ENCODE measurements around the gene ERBB4.

Gene ERBB4

GRCh38 chr2:212538305-212539071 is at the start of gene ERBB4:
Gene ERBB4 (minus strand): TSS chr2:212538802. CDS start chr2:212538530, 272 bp downstream.
- Mint-ChIP-seq H3K27me3 (peaks cover 59% of the 10 kb centered on the region), H3K27ac (no peak within 1 kb of the TSS), H3K36me3 (ENCODE audit: low read depth) (no peaks in the 10 kb centered on the region), H3K4me1 (ENCODE audit: low read depth) (peaks cover 25% of the 10 kb centered on the region), H3K9me3 (no peaks in the 10 kb centered on the region), H3K4me3 (peak within 1 kb of the TSS; percentile 61)
- DNase-seq, result no peak

GRCh38 chr2:212580117-212580516 is 41.5 kb upstream of the ERBB4 start:
- Mint-ChIP-seq H3K36me3 (ENCODE audit: low read depth) (no peaks in the 10 kb centered on the region), H3K4me3 (no peak overlapping the region), H3K4me1 (ENCODE audit: low read depth) (no peaks in the 10 kb centered on the region), H3K9me3 (peaks cover 6% of the 10 kb centered on the region), H3K27me3 (no peaks in the 10 kb centered on the region), H3K27ac (no peak overlapping the region)
- no peak for DNase-seq

- H3K27ac Mint-ChIP-seq, result no peak overlapping the region
These were observed 17.7 kb upstream of the ERBB4 start for GRCh38 chr2:212556296-212556695.

GRCh38 chr2:212554233-212554632 is 15.6 kb upstream of the ERBB4 start:
- Mint-ChIP-seq H3K4me3 (no peak overlapping the region), H3K27ac (no peak overlapping the region), H3K9me3 (no peaks in the 10 kb centered on the region), H3K4me1 (ENCODE audit: low read depth) (no peaks in the 10 kb centered on the region), H3K36me3 (ENCODE audit: low read depth) (no peaks in the 10 kb centered on the region), H3K27me3 (no peaks in the 10 kb centered on the region)
- no peak for DNase-seq

More at GRCh38 chr2:212556296-212556695, 17.7 kb upstream of the ERBB4 start:
- Mint-ChIP-seq H3K9me3 (no peaks in the 10 kb centered on the region), H3K4me1 (ENCODE audit: low read depth) (no peaks in the 10 kb centered on the region), H3K4me3 (no peak overlapping the region), H3K36me3 (ENCODE audit: low read depth) (no peaks in the 10 kb centered on the region), H3K27me3 (no peaks in the 10 kb centered on the region)
- DNase-seq, result no peak

DNA sequence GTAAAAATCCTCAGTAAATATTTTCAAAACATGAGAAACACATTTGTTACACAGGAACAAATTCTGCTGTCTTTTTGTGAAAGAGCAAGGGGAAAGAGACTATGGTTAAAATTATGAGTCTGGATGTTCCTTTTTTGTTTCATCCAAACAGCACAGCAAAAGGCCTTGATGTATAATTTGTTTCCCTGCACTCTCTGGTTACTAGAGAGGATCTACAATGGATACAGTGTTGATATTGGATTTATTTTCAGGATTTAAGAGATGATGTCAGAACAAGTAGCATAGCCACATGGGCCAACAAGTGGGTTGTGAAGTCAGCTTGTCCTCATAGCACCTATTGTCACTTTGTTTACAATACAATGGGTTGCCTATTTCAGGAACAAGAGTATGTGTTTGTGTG is 11.3 kb upstream of the ERBB4 start:
- H3K4me1 Mint-ChIP-seq (ENCODE audit: low read depth), result no peaks in the 10 kb centered on the region
- no peak overlapping the region for H3K4me3 Mint-ChIP-seq
- no peaks in the 10 kb centered on the region for H3K9me3 Mint-ChIP-seq
- no peaks in the 10 kb centered on the region for H3K36me3 Mint-ChIP-seq (ENCODE audit: low read depth)
- DNase-seq, result no peak
- H3K27me3 Mint-ChIP-seq, result no peaks in the 10 kb centered on the region
- no peak overlapping the region for H3K27ac Mint-ChIP-seq

DNA sequence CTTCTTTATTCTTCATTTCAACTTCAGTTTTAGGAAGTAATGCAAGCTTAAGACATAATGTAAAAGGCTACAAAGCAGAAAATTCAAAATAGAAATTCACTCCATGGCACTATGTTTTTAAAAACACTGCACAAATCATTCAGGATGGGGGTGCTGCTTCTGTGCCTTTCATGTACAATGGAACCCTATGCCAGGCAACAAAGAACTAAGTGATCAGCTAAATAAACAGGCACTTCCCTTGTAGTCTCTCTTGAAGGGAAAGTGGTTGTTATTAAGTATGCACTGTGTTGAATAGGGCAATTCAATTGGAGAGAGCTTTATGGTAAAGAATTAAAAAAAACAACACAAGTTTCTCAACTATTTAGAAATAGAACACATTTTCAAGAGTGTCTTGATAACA is 10.9 kb upstream of the ERBB4 start:
- H3K9me3 Mint-ChIP-seq, result no peaks in the 10 kb centered on the region
- no peak for DNase-seq
- no peak overlapping the region for H3K4me3 Mint-ChIP-seq
- H3K4me1 Mint-ChIP-seq (ENCODE audit: low read depth), result no peaks in the 10 kb centered on the region
- H3K36me3 Mint-ChIP-seq (ENCODE audit: low read depth), result no peaks in the 10 kb centered on the region
- H3K27me3 Mint-ChIP-seq, result no peaks in the 10 kb centered on the region
- H3K27ac Mint-ChIP-seq, result no peak overlapping the region

- DNase-seq, result no peak
- H3K36me3 Mint-ChIP-seq (ENCODE audit: low read depth), result no peaks in the 10 kb centered on the region
These were observed 9.8 kb upstream of the ERBB4 start for GRCh38 chr2:212548455-212548819.

GRCh38 chr2:212547716-212548454 is 9.3 kb upstream of the ERBB4 start:
- H3K27ac Mint-ChIP-seq, result no peak overlapping the region
- no peak for DNase-seq
- no peak overlapping the region for H3K4me3 Mint-ChIP-seq
- H3K4me1 Mint-ChIP-seq (ENCODE audit: low read depth), result no peaks in the 10 kb centered on the region
- H3K36me3 Mint-ChIP-seq (ENCODE audit: low read depth), result no peaks in the 10 kb centered on the region
- no peaks in the 10 kb centered on the region for H3K9me3 Mint-ChIP-seq
- H3K27me3 Mint-ChIP-seq, result no peaks in the 10 kb centered on the region

More at GRCh38 chr2:212548455-212548819, 9.8 kb upstream of the ERBB4 start:
- Mint-ChIP-seq H3K4me1 (ENCODE audit: low read depth) (no peaks in the 10 kb centered on the region), H3K27me3 (no peaks in the 10 kb centered on the region), H3K4me3 (no peak overlapping the region), H3K27ac (no peak overlapping the region), H3K9me3 (no peaks in the 10 kb centered on the region)

GRCh38 chr2:212546669-212547068 is 8.1 kb upstream of the ERBB4 start:
- Mint-ChIP-seq H3K4me1 (ENCODE audit: low read depth) (no peaks in the 10 kb centered on the region), H3K4me3 (no peak overlapping the region), H3K27me3 (no peaks in the 10 kb centered on the region), H3K9me3 (no peaks in the 10 kb centered on the region), H3K27ac (no peak overlapping the region), H3K36me3 (ENCODE audit: low read depth) (no peaks in the 10 kb centered on the region)
- no peak for DNase-seq

DNA sequence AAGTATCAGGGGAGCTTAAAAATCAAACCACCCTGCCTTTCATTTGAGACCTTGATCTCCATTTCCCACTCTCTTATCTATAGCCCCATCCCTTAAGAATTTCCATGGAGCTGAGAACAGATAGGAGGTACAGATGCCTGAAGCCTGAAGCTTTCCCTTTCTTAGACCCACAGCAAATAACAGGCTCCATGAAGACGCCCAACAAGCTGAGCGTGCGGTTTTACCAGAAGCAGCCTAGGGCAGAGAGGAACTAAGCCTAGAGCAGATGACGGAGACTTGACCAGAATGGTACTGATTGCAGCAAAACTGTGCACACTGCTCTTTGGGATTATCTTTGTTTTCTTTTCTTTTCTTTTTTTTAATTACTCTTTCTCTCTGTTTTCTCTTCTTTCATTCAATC is 1.7 kb upstream of the ERBB4 start:
- H3K4me3 Mint-ChIP-seq, result no peak overlapping the region
- no peak for DNase-seq
- peaks cover 25% of the 10 kb centered on the region for H3K4me1 Mint-ChIP-seq (ENCODE audit: low read depth)
- H3K27ac Mint-ChIP-seq, result no peak overlapping the region
- H3K27me3 Mint-ChIP-seq, result peaks cover 47% of the 10 kb centered on the region
- no peaks in the 10 kb centered on the region for H3K36me3 Mint-ChIP-seq (ENCODE audit: low read depth)
- H3K9me3 Mint-ChIP-seq, result no peaks in the 10 kb centered on the region

DNA sequence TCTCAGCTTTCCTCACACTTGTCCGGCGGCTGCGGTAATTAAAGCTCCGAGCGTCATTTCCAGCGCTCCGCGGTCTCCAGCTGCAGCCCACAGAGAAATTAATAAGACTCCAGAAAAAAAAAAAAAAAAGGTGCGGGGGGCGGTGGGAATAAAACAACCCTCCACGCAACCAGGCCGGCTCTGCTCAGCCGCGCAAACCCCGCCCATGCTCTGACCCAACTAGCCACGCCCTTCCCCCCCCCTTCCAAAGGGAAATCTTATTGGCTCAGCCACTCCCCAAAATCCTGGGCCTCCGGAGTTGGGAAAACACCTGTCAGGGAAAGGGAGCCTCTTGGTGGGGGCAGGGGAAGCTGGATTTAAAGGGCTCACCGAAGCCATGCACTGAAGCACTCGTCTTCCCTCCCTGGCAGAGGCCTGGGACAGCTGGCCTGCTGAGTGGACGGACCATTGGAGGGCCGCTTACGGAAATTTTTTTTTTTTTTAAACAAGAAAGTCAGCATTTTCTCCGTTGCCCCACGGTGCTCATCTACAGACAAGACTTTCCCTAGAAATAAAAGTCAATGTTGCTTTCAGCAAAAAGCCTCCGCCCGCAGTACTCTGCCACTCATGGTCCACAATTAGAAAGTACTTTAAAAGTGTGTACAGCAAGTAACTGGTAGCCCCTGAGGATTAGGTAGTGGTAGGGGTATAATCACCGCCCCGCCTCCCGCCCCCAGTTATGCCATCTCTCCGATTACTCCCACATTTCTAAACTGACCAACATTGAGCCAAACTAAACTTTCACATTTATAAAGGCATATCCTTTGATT is 674 bp upstream of the ERBB4 start:
- peaks cover 52% of the 10 kb centered on the region for H3K27me3 Mint-ChIP-seq
- peak overlapping the region; percentile 61 for H3K4me3 Mint-ChIP-seq
- H3K27ac Mint-ChIP-seq, result no peak overlapping the region
- peaks cover 25% of the 10 kb centered on the region for H3K4me1 Mint-ChIP-seq (ENCODE audit: low read depth)
- H3K36me3 Mint-ChIP-seq (ENCODE audit: low read depth), result no peaks in the 10 kb centered on the region
- no peaks in the 10 kb centered on the region for H3K9me3 Mint-ChIP-seq
- DNase-seq, result no peak

DNA sequence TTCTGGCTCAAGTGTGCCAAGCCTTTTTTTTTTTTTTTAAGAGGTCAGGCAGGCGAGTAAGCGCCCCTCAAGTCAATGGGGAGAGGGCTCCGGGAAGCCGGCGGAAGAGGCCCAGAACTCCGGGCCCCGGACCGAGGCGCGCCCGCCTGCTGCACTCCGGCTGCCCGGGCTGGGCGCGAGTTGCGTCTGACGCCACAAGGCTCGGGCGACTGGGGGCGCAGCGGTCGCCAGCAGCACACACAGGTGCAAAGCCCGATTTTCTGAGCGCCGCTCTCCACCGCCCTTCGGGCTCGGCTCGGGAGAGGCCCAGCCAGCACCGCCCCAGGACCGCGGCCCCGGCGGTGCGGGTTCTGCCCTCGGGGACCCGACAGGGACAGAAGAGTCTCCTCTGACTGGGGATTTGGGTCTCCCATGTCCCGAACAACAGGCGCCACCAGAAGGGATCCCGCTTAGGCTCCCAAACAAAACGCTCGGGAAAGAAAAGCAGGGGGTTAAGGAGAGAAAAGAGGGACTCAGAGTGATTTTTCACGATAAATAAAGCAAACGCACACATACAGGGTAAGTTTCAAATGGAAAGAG is 787 bp downstream of the ERBB4 start:
- H3K27ac Mint-ChIP-seq, result no peak overlapping the region
- H3K36me3 Mint-ChIP-seq (ENCODE audit: low read depth), result no peaks in the 10 kb centered on the region
- peaks cover 25% of the 10 kb centered on the region for H3K4me1 Mint-ChIP-seq (ENCODE audit: low read depth)
- H3K9me3 Mint-ChIP-seq, result no peaks in the 10 kb centered on the region
- H3K4me3 Mint-ChIP-seq, result peak overlapping the region; percentile 50
- no peak for DNase-seq
- H3K27me3 Mint-ChIP-seq, result peaks cover 61% of the 10 kb centered on the region

GRCh38 chr2:212536817-212537725 is 1.5 kb downstream of the ERBB4 start:
- Mint-ChIP-seq H3K27me3 (peaks cover 61% of the 10 kb centered on the region), H3K9me3 (no peaks in the 10 kb centered on the region), H3K4me3 (peak overlapping the region; percentile 47), H3K27ac (no peak overlapping the region), H3K4me1 (ENCODE audit: low read depth) (peaks cover 25% of the 10 kb centered on the region), H3K36me3 (ENCODE audit: low read depth) (no peaks in the 10 kb centered on the region)
- DNase-seq, result no peak

Data from activated T-cell treated with anti-CD3 and anti-CD28 coated beads, Interleukin-2, amount 50 U/mL, for 24 hours (primary cell).